Keratinocyte (primary cell): ENCODE results near the gene ZWINT. TPM values are rescaled to one million over a fixed set of nuclear protein-coding genes. Genes with fewer than 3 reads are reported as not detected.

ENCODE experiments used
- DNase-seq: peaks from one replicate; pipeline ENCODE4 v3.0.0-alpha.2; 2011; ENCODE audit warnings: low read depth, missing footprints, low spot score
- FAIRE-seq: peaks from 2 replicates; lab custom pipeline; 2011; peaks lifted over from hg19 to GRCh38; lab: Jason Lieb, UNC
- H2AFZ ChIP-seq: 2 replicates; pipeline ENCODE4 v1.6.0; 2012; ENCODE audit warnings: low read length, control low read depth, inconsistent platforms; ENCODE audit not compliant: control insufficient read depth
- H3K27ac ChIP-seq: 2 replicates; pipeline ENCODE4 v1.5.1; 2011; ENCODE audit warnings: low read length; ENCODE audit not compliant: control insufficient read depth, insufficient read depth
- H3K27me3 ChIP-seq: 3 replicates; pipeline ENCODE4 v1.6.0; 2011; ENCODE audit warnings: low read length; ENCODE audit not compliant: control insufficient read depth, insufficient read depth; ENCODE audit errors: extremely low read depth
- H3K36me3 ChIP-seq, 2 experiments: 2 replicates in 1 of 2; 3 replicates in 1 of 2; pipeline ENCODE4 v1.5.1; 2011; ENCODE audit warnings: low read length in 2 of 2, mild to moderate bottlenecking in 1 of 2; ENCODE audit not compliant: control insufficient read depth in 2 of 2, insufficient read depth in 2 of 2; ENCODE audit errors: extremely low read depth in 1 of 2
- H3K4me1 ChIP-seq: 3 replicates; pipeline ENCODE4 v1.5.1; 2011; ENCODE audit warnings: low read length; ENCODE audit not compliant: control insufficient read depth, insufficient read depth; ENCODE audit errors: extremely low read depth
- H3K4me2 ChIP-seq: 3 replicates; pipeline ENCODE4 v1.6.0; 2011; ENCODE audit warnings: low read depth, low read length; ENCODE audit not compliant: control insufficient read depth, insufficient read depth; ENCODE audit errors: extremely low read depth
- H3K4me3 ChIP-seq, 3 experiments: fragments of 200-600 bp in 1 of 3; sonication (generic) in 1 of 3; 2 replicates in 2 of 3; 3 replicates in 1 of 3; pipeline ENCODE4 v1.5.1; 2011 to 2016; ENCODE audit warnings: low read length in 3 of 3, mild to moderate bottlenecking in 3 of 3, control low read depth in 2 of 3, inconsistent platforms in 1 of 3, low read depth in 1 of 3, mixed read lengths in 1 of 3, mixed run types in 1 of 3, moderate library complexity in 1 of 3; ENCODE audit not compliant: control insufficient read depth in 2 of 3, insufficient read depth in 2 of 3; ENCODE audit errors: extremely low read depth in 1 of 3
- H3K79me2 ChIP-seq: 2 replicates; pipeline ENCODE4 v1.6.0; 2012; ENCODE audit warnings: low read length; ENCODE audit not compliant: control insufficient read depth, insufficient read depth
- H3K9ac ChIP-seq: 3 replicates; pipeline ENCODE4 v1.6.0; 2011; ENCODE audit warnings: low read length; ENCODE audit not compliant: control insufficient read depth, insufficient read depth; ENCODE audit errors: extremely low read depth
- H3K9me1 ChIP-seq: 3 replicates; pipeline ENCODE4 v1.6.0; 2011; ENCODE audit warnings: low read length; ENCODE audit not compliant: control insufficient read depth, insufficient read depth; ENCODE audit errors: extremely low read depth
- H3K9me3 ChIP-seq: 2 replicates; pipeline ENCODE4 v1.5.1; 2012; ENCODE audit warnings: low read depth, low read length; ENCODE audit not compliant: control insufficient read depth
- H4K20me1 ChIP-seq: 3 replicates; pipeline ENCODE4 v1.6.0; 2011; ENCODE audit warnings: low read length; ENCODE audit not compliant: control insufficient read depth, insufficient read depth; ENCODE audit errors: extremely low read depth
- EZH2 ChIP-seq: IDR thresholded peaks from one replicate; pipeline ENCODE4 v1.6.1; 2012; ENCODE audit warnings: inconsistent platforms, mild to moderate bottlenecking, low read length, moderate library complexity
- dilution Hi-C: fragments of 300-500 bp; cut with MboI; formaldehyde crosslinking; loops from one replicate; pipeline ENCODE4 v1.7.0; 2020; ENCODE audit warnings: low sequenced_read_pairs; ENCODE audit not compliant: extremely low pct_ligation_motif_present
- polyA plus RNA-seq, 5 experiments: library from polyadenylated mRNA; depleted of rRNA in 3 of 5; stranded (reverse) in 3 of 5; stranded (forward) in 1 of 5; unstranded in 1 of 5; fragments of >200 nt; gene quantifications; 1 replicate in 1 of 5; 2 replicates in 3 of 5; 3 replicates in 1 of 5; pipeline versions ENCODE4 v1.2.1 to v1.2.3, GENCODE V29; 2011 to 2012; ENCODE audit warnings: missing spikeins in 2 of 5, low read depth in 1 of 5, low replicate concordance in 1 of 5
- TF ChIP-seq, protein P1 (sequence below), 3 experiments: IDR thresholded peaks in 1 of 3; conservative IDR thresholded peaks in 1 of 3; optimal IDR thresholded peaks in 1 of 3; 2 replicates in 2 of 3; 3 replicates in 1 of 3; pipeline versions ENCODE3 to v1.5.1; 2011; ENCODE audit warnings: low read length in 3 of 3, mild to moderate bottlenecking in 3 of 3, moderate library complexity in 2 of 3, control low read depth in 1 of 3, inconsistent platforms in 1 of 3; ENCODE audit not compliant: insufficient read depth in 2 of 3; ENCODE audit errors: extremely low read depth in 1 of 3

Gene ZWINT
- polyA plus RNA-seq, 1 donor (not counting 4 experiments of a cell fraction or from before 2014, with no cell fraction given): 31.2 TPM

GRCh38 chr10:56370217-56371113 lies 9.4 kb upstream of the ZWINT start:
- no peak overlapping the region for H3K4me2 ChIP-seq

DNA sequence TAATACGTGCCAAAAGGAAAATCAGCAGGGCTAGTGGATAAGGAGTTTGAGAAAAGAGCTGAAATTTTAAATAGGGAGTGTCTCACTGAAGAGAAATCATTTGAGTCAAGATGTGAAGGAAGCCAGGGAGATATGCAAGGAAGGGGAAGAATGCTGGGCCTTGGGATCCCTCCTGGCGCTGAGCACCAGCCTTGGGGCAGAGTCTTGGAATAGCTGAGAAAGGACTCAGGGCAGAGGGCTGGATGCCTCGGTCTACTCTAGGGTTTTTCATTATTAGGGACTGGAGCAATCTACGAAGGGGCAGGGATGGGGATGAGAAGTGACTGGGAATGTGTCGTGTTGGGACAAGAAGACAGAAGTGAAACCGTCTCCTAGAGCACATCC lies 484 bp downstream of the ZWINT start:
- no peaks in the 10 kb centered on the region for H3K9me1 ChIP-seq
- peak overlapping the region; percentile 67 to 90 (median 90) for H3K4me3 ChIP-seq
- H4K20me1 ChIP-seq: no peaks in the 10 kb centered on the region
- no peak for TF ChIP-seq EZH2
- TF ChIP-seq, protein P1, sequence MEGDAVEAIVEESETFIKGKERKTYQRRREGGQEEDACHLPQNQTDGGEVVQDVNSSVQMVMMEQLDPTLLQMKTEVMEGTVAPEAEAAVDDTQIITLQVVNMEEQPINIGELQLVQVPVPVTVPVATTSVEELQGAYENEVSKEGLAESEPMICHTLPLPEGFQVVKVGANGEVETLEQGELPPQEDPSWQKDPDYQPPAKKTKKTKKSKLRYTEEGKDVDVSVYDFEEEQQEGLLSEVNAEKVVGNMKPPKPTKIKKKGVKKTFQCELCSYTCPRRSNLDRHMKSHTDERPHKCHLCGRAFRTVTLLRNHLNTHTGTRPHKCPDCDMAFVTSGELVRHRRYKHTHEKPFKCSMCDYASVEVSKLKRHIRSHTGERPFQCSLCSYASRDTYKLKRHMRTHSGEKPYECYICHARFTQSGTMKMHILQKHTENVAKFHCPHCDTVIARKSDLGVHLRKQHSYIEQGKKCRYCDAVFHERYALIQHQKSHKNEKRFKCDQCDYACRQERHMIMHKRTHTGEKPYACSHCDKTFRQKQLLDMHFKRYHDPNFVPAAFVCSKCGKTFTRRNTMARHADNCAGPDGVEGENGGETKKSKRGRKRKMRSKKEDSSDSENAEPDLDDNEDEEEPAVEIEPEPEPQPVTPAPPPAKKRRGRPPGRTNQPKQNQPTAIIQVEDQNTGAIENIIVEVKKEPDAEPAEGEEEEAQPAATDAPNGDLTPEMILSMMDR (optimal IDR thresholded peaks at IDR 0.05 in 1 of 3, IDR thresholded peaks at IDR 0.05 in 1 of 3, conservative IDR thresholded peaks at IDR 0.05 in 1 of 3; ENCODE audit: extremely low read depth in 1 of 3, insufficient read depth in 2 of 3, low read length in 3 of 3): no peak
- peaks cover 2 to 14% of the 10 kb centered on the region in 2 experiments for H3K36me3 ChIP-seq
- no peak for DNase-seq
- peak overlapping the region; percentile 88 for H3K4me2 ChIP-seq
- H3K27ac ChIP-seq: peak overlapping the region; percentile 68
- FAIRE-seq: no peak
- peak overlapping the region; percentile 81 for H3K9ac ChIP-seq
- H3K4me1 ChIP-seq: peaks cover 14% of the 10 kb centered on the region
- peaks cover 20% of the 10 kb centered on the region for H3K79me2 ChIP-seq
- dilution Hi-C loops: no loop called here
- no peaks in the 10 kb centered on the region for H3K27me3 ChIP-seq
- no peaks in the 10 kb centered on the region for H3K9me3 ChIP-seq
- peak overlapping the region; percentile 96 for H2AFZ ChIP-seq

More at GRCh38 chr10:56370217-56371113, 9.4 kb upstream of the ZWINT start:
- DNase-seq (no peak), FAIRE-seq (no peak)
- TF ChIP-seq, protein P1 (optimal IDR thresholded peaks at IDR 0.05 in 1 of 3, IDR thresholded peaks at IDR 0.05 in 1 of 3, conservative IDR thresholded peaks at IDR 0.05 in 1 of 3; ENCODE audit: extremely low read depth in 1 of 3, insufficient read depth in 2 of 3, low read length in 3 of 3): no peak
- no peak for TF ChIP-seq EZH2
- Histone ChIP-seq H3K79me2 (no peaks in the 10 kb centered on the region), H3K27ac (no peak overlapping the region), H2AFZ (no peak overlapping the region), H3K9me3 (peaks cover 7% of the 10 kb centered on the region), H3K4me3 (no peak overlapping the region), H3K4me1 (no peaks in the 10 kb centered on the region), H4K20me1 (no peaks in the 10 kb centered on the region), H3K27me3 (no peaks in the 10 kb centered on the region), H3K9me1 (no peaks in the 10 kb centered on the region), H3K36me3 (no peaks in the 10 kb centered on the region), H3K9ac (no peak overlapping the region)
- dilution Hi-C loops: no loop called here
